ENCODE data around the gene ST8SIA3. TPM values are rescaled to one million over a fixed set of nuclear protein-coding genes. Genes with fewer than 3 reads are reported as not detected.

Gene ST8SIA3
- total RNA-seq, result not detected

GRCh38 chr18:57352271-57352701 is at the start of gene ST8SIA3:
Gene ST8SIA3, plus strand, starts transcription at chr18:57352557. Its CDS starts 290 bp downstream, at chr18:57352847.
- ATAC-seq (ENCODE audit: low FRiP score) (no peak), DNase-seq (ENCODE audit: low spot score) (no peak)
- no peak for TF ChIP-seq CTCF (IDR thresholded peaks at IDR 0.05)

GRCh38 chr18:57311472-57311871 is 40.9 kb upstream of the ST8SIA3 start:
- TF ChIP-seq CTCF (IDR thresholded peaks at IDR 0.05), result no peak
- ATAC-seq (ENCODE audit: low FRiP score) (no peak), DNase-seq (ENCODE audit: low spot score) (no peak)

- no peak for ATAC-seq (ENCODE audit: low FRiP score)
- TF ChIP-seq CTCF (IDR thresholded peaks at IDR 0.05), result no peak
- DNase-seq (ENCODE audit: low spot score), result no peak
Measured at GRCh38 chr18:57312346-57313144, 39.8 kb upstream of the ST8SIA3 start.

- ATAC-seq (ENCODE audit: low FRiP score) (no peak), DNase-seq (ENCODE audit: low spot score) (no peak)
- no peak for TF ChIP-seq CTCF (IDR thresholded peaks at IDR 0.05)
Measured at GRCh38 chr18:57320603-57321002, 31.8 kb upstream of the ST8SIA3 start.

GRCh38 chr18:57325491-57326166 is 26.7 kb upstream of the ST8SIA3 start:
- TF ChIP-seq CTCF (IDR thresholded peaks at IDR 0.05), result no peak
- DNase-seq (ENCODE audit: low spot score) (no peak), ATAC-seq (ENCODE audit: low FRiP score) (no peak)

GRCh38 chr18:57326718-57327323 is 25.5 kb upstream of the ST8SIA3 start:
- no peak for ATAC-seq (ENCODE audit: low FRiP score)
- no peak for DNase-seq (ENCODE audit: low spot score)
- TF ChIP-seq CTCF (IDR thresholded peaks at IDR 0.05), result no peak
